Keratinocyte (primary cell): Measurements from ENCODE around the gene ZNF576. TPM values are rescaled to one million over a fixed set of nuclear protein-coding genes. Genes with fewer than 3 reads are reported as not detected.

ENCODE experiments used
- DNase-seq: peaks from one replicate; pipeline ENCODE4 v3.0.0-alpha.2; 2011; ENCODE audit warnings: low read depth, missing footprints, low spot score
- FAIRE-seq: peaks from 2 replicates; lab custom pipeline; 2011; peaks lifted over from hg19 to GRCh38; lab: Jason Lieb, UNC
- H2AFZ ChIP-seq: 2 replicates; pipeline ENCODE4 v1.6.0; 2012; ENCODE audit warnings: low read length, control low read depth, inconsistent platforms; ENCODE audit not compliant: control insufficient read depth
- H3K27ac ChIP-seq: 2 replicates; pipeline ENCODE4 v1.5.1; 2011; ENCODE audit warnings: low read length; ENCODE audit not compliant: control insufficient read depth, insufficient read depth
- H3K27me3 ChIP-seq: 3 replicates; pipeline ENCODE4 v1.6.0; 2011; ENCODE audit warnings: low read length; ENCODE audit not compliant: control insufficient read depth, insufficient read depth; ENCODE audit errors: extremely low read depth
- H3K36me3 ChIP-seq, 2 experiments: 2 replicates in 1 of 2; 3 replicates in 1 of 2; pipeline ENCODE4 v1.5.1; 2011; ENCODE audit warnings: low read length in 2 of 2, mild to moderate bottlenecking in 1 of 2; ENCODE audit not compliant: control insufficient read depth in 2 of 2, insufficient read depth in 2 of 2; ENCODE audit errors: extremely low read depth in 1 of 2
- H3K4me1 ChIP-seq: 3 replicates; pipeline ENCODE4 v1.5.1; 2011; ENCODE audit warnings: low read length; ENCODE audit not compliant: control insufficient read depth, insufficient read depth; ENCODE audit errors: extremely low read depth
- H3K4me2 ChIP-seq: 3 replicates; pipeline ENCODE4 v1.6.0; 2011; ENCODE audit warnings: low read depth, low read length; ENCODE audit not compliant: control insufficient read depth, insufficient read depth; ENCODE audit errors: extremely low read depth
- H3K4me3 ChIP-seq, 3 experiments: fragments of 200-600 bp in 1 of 3; sonication (generic) in 1 of 3; 2 replicates in 2 of 3; 3 replicates in 1 of 3; pipeline ENCODE4 v1.5.1; 2011 to 2016; ENCODE audit warnings: low read length in 3 of 3, mild to moderate bottlenecking in 3 of 3, control low read depth in 2 of 3, inconsistent platforms in 1 of 3, low read depth in 1 of 3, mixed read lengths in 1 of 3, mixed run types in 1 of 3, moderate library complexity in 1 of 3; ENCODE audit not compliant: control insufficient read depth in 2 of 3, insufficient read depth in 2 of 3; ENCODE audit errors: extremely low read depth in 1 of 3
- H3K79me2 ChIP-seq: 2 replicates; pipeline ENCODE4 v1.6.0; 2012; ENCODE audit warnings: low read length; ENCODE audit not compliant: control insufficient read depth, insufficient read depth
- H3K9ac ChIP-seq: 3 replicates; pipeline ENCODE4 v1.6.0; 2011; ENCODE audit warnings: low read length; ENCODE audit not compliant: control insufficient read depth, insufficient read depth; ENCODE audit errors: extremely low read depth
- H3K9me1 ChIP-seq: 3 replicates; pipeline ENCODE4 v1.6.0; 2011; ENCODE audit warnings: low read length; ENCODE audit not compliant: control insufficient read depth, insufficient read depth; ENCODE audit errors: extremely low read depth
- H3K9me3 ChIP-seq: 2 replicates; pipeline ENCODE4 v1.5.1; 2012; ENCODE audit warnings: low read depth, low read length; ENCODE audit not compliant: control insufficient read depth
- H4K20me1 ChIP-seq: 3 replicates; pipeline ENCODE4 v1.6.0; 2011; ENCODE audit warnings: low read length; ENCODE audit not compliant: control insufficient read depth, insufficient read depth; ENCODE audit errors: extremely low read depth
- EZH2 ChIP-seq: IDR thresholded peaks from one replicate; pipeline ENCODE4 v1.6.1; 2012; ENCODE audit warnings: inconsistent platforms, mild to moderate bottlenecking, low read length, moderate library complexity
- dilution Hi-C: fragments of 300-500 bp; cut with MboI; formaldehyde crosslinking; loops from one replicate; pipeline ENCODE4 v1.7.0; 2020; ENCODE audit warnings: low sequenced_read_pairs; ENCODE audit not compliant: extremely low pct_ligation_motif_present
- polyA plus RNA-seq, 5 experiments: library from polyadenylated mRNA; depleted of rRNA in 3 of 5; stranded (reverse) in 3 of 5; stranded (forward) in 1 of 5; unstranded in 1 of 5; fragments of >200 nt; gene quantifications; 1 replicate in 1 of 5; 2 replicates in 3 of 5; 3 replicates in 1 of 5; pipeline versions ENCODE4 v1.2.1 to v1.2.3, GENCODE V29; 2011 to 2012; ENCODE audit warnings: missing spikeins in 2 of 5, low read depth in 1 of 5, low replicate concordance in 1 of 5
- TF ChIP-seq, protein P1 (sequence below), 3 experiments: IDR thresholded peaks in 1 of 3; conservative IDR thresholded peaks in 1 of 3; optimal IDR thresholded peaks in 1 of 3; 2 replicates in 2 of 3; 3 replicates in 1 of 3; pipeline versions ENCODE3 to v1.5.1; 2011; ENCODE audit warnings: low read length in 3 of 3, mild to moderate bottlenecking in 3 of 3, moderate library complexity in 2 of 3, control low read depth in 1 of 3, inconsistent platforms in 1 of 3; ENCODE audit not compliant: insufficient read depth in 2 of 3; ENCODE audit errors: extremely low read depth in 1 of 3

The ZNF576 gene
- polyA plus RNA-seq, 1 donor (not counting 4 experiments of a cell fraction or from before 2014, with no cell fraction given) = 6.4 TPM

GRCh38 chr19:43644181-43644580 is 47.8 kb downstream of the ZNF576 start:
- H3K4me2 ChIP-seq = no peak overlapping the region
- TF ChIP-seq, protein P1, sequence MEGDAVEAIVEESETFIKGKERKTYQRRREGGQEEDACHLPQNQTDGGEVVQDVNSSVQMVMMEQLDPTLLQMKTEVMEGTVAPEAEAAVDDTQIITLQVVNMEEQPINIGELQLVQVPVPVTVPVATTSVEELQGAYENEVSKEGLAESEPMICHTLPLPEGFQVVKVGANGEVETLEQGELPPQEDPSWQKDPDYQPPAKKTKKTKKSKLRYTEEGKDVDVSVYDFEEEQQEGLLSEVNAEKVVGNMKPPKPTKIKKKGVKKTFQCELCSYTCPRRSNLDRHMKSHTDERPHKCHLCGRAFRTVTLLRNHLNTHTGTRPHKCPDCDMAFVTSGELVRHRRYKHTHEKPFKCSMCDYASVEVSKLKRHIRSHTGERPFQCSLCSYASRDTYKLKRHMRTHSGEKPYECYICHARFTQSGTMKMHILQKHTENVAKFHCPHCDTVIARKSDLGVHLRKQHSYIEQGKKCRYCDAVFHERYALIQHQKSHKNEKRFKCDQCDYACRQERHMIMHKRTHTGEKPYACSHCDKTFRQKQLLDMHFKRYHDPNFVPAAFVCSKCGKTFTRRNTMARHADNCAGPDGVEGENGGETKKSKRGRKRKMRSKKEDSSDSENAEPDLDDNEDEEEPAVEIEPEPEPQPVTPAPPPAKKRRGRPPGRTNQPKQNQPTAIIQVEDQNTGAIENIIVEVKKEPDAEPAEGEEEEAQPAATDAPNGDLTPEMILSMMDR (optimal IDR thresholded peaks at IDR 0.05 in 1 of 3, IDR thresholded peaks at IDR 0.05 in 1 of 3, conservative IDR thresholded peaks at IDR 0.05 in 1 of 3; ENCODE audit: extremely low read depth in 1 of 3, insufficient read depth in 2 of 3, low read length in 3 of 3) = no peak
- TF ChIP-seq EZH2 = no peak
- H3K27me3 ChIP-seq = peaks cover 2% of the 10 kb centered on the region
- peaks cover 7% of the 10 kb centered on the region for H3K4me1 ChIP-seq
- no peak overlapping the region for H3K27ac ChIP-seq
- FAIRE-seq = no peak
- no peaks in the 10 kb centered on the region for H3K9me1 ChIP-seq
- dilution Hi-C loops = no loop called here
- H3K36me3 ChIP-seq = peaks cover 7 to 8% of the 10 kb centered on the region in 2 experiments
- DNase-seq = no peak
- H3K4me3 ChIP-seq = no peak overlapping the region
- no peaks in the 10 kb centered on the region for H3K79me2 ChIP-seq
- H2AFZ ChIP-seq = no peak overlapping the region
- no peaks in the 10 kb centered on the region for H4K20me1 ChIP-seq
- no peaks in the 10 kb centered on the region for H3K9me3 ChIP-seq
- H3K9ac ChIP-seq = no peak overlapping the region

- Histone ChIP-seq H3K4me2 (no peak overlapping the region), H3K4me1 (no peaks in the 10 kb centered on the region), H4K20me1 (no peaks in the 10 kb centered on the region), H3K27ac (no peak overlapping the region), H2AFZ (no peak overlapping the region), H3K9me1 (no peaks in the 10 kb centered on the region), H3K79me2 (no peaks in the 10 kb centered on the region), H3K4me3 (no peak overlapping the region), H3K36me3 (peaks cover 18 to 19% of the 10 kb centered on the region in 2 experiments), H3K27me3 (no peaks in the 10 kb centered on the region), H3K9me3 (no peaks in the 10 kb centered on the region), H3K9ac (no peak overlapping the region)
- DNase-seq (no peak), FAIRE-seq (no peak)
- TF ChIP-seq EZH2 = no peak
- TF ChIP-seq, protein P1 (optimal IDR thresholded peaks at IDR 0.05 in 1 of 3, IDR thresholded peaks at IDR 0.05 in 1 of 3, conservative IDR thresholded peaks at IDR 0.05 in 1 of 3; ENCODE audit: extremely low read depth in 1 of 3, insufficient read depth in 2 of 3, low read length in 3 of 3) = no peak
- dilution Hi-C loops = no loop called here
Measured at GRCh38 chr19:43648633-43649032, 52.2 kb downstream of the ZNF576 start.
